HepG2 (cell line): ENCODE measurements around the gene CCM2L. TPM values are rescaled to one million over a fixed set of nuclear protein-coding genes. Genes with fewer than 3 reads are reported as not detected.

Source experiments
- ATAC-seq: fragments of 200-7000 bp; cut with Tn5 transposase; 3 replicates; pipeline ENCODE4 v1.9.1; 2020; ENCODE audit warnings: mild to moderate bottlenecking, moderate library complexity
- BruUV-seq: library from RNA; stranded (reverse); fragments of 400-500 nt; replicated peaks from 2 replicates; lab custom pipeline; 2021; lab: Mats Ljungman, UMichigan
- CTCF ChIA-PET: fragments of 300-600 bp; formaldehyde crosslinking; extraction: SDS; loops from one replicate; lab custom pipeline; 2021; ENCODE audit warnings: low total read pairs, inconsistent platforms, low intra/inter-chr PET ratio; lab: Yijun Ruan, JAX
- POLR2A ChIA-PET: fragments of 350-600 bp; sonication (Branson Sonifier 250); formaldehyde crosslinking; loops from one replicate; lab custom pipeline; 2020; ENCODE audit warnings: antibody characterized with exemption, inconsistent platforms; lab: Yijun Ruan, JAX
- DNase-seq: peaks from one replicate; pipeline ENCODE4 v3.0.0-alpha.2; 2015; ENCODE audit warnings: low spot score
- FAIRE-seq: peaks from 3 replicates; lab custom pipeline; 2011; peaks lifted over from hg19 to GRCh38; lab: Jason Lieb, UNC
- H2AFZ ChIP-seq: one replicate; pipeline ENCODE4 v1.6.1; 2011; ENCODE audit warnings: low read length, inconsistent platforms
- H3K27ac ChIP-seq: fragments of 300-600 bp; 3 replicates; pipeline ENCODE4 v1.8.0; 2011; ENCODE audit warnings: mixed run types, mild to moderate bottlenecking, mixed read lengths, low read length, inconsistent platforms; ENCODE audit not compliant: insufficient read depth; ENCODE audit errors: extremely low read length
- H3K27me3 ChIP-seq, 2 experiments: fragments of 200-600 bp in 1 of 2; 2 replicates in 1 of 2; 3 replicates in 1 of 2; pipeline versions ENCODE4 v1.6.0 to v1.8.0; 2011; ENCODE audit warnings: low read length in 2 of 2, mild to moderate bottlenecking in 2 of 2, moderate library complexity in 2 of 2, inconsistent platforms in 1 of 2; ENCODE audit not compliant: insufficient read depth in 2 of 2, control insufficient read depth in 1 of 2
- H3K36me3 ChIP-seq, 2 experiments: fragments of 200-600 bp in 1 of 2; replicated peaks in 1 of 2; 2 replicates in 1 of 2; 3 replicates in 1 of 2; pipeline versions ENCODE4 v1.5.1 to v1.8.0; 2011; ENCODE audit warnings: low read length in 2 of 2, inconsistent platforms in 1 of 2; ENCODE audit not compliant: insufficient read depth in 2 of 2, control insufficient read depth in 1 of 2
- H3K4me1 ChIP-seq: 2 replicates; pipeline ENCODE4 v1.5.1; 2012; ENCODE audit warnings: low read length, inconsistent platforms; ENCODE audit not compliant: insufficient read depth
- H3K4me2 ChIP-seq: 2 replicates; pipeline ENCODE4 v1.6.0; 2011; ENCODE audit warnings: low read depth, low read length, inconsistent platforms
- H3K4me3 ChIP-seq, 3 experiments: fragments of 200-600 bp in 1 of 3; sonication (generic), shearing (Covaris generic) in 1 of 3; replicated peaks in 1 of 3; 2 replicates each; pipeline ENCODE4 v1.5.1; 2011 to 2016; ENCODE audit warnings: low read length in 3 of 3, inconsistent platforms in 2 of 3, low read depth in 2 of 3, mild to moderate bottlenecking in 2 of 3, control low read depth in 1 of 3, mixed read lengths in 1 of 3; ENCODE audit not compliant: insufficient read depth in 1 of 3
- H3K79me2 ChIP-seq: one replicate; pipeline ENCODE4 v1.6.1; 2011; ENCODE audit warnings: low read length, inconsistent platforms; ENCODE audit not compliant: insufficient read depth
- H3K9ac ChIP-seq: 2 replicates; pipeline ENCODE4 v1.6.0; 2011; ENCODE audit warnings: mild to moderate bottlenecking, low read depth, low read length, inconsistent platforms; ENCODE audit not compliant: insufficient read depth
- H3K9me3 ChIP-seq: 2 replicates; pipeline ENCODE4 v1.5.1; 2012; ENCODE audit warnings: mild to moderate bottlenecking, low read length
- H4K20me1 ChIP-seq: 2 replicates; pipeline ENCODE4 v1.6.0; 2011; ENCODE audit warnings: inconsistent platforms, mild to moderate bottlenecking, low read length, moderate library complexity; ENCODE audit not compliant: insufficient read depth
- ASH2L ChIP-seq: fragments of 300-600, 200-600 bp; sonication (generic); IDR thresholded peaks from 2 replicates; pipeline ENCODE4 v1.7.0; 2017; ENCODE audit warnings: low read depth, mild to moderate bottlenecking, moderate library complexity, mixed read lengths, low read length; ENCODE audit not compliant: insufficient read length
- CEBPB ChIP-seq: IDR thresholded peaks from 2 replicates; pipeline ENCODE4 v1.6.1; 2011; ENCODE audit warnings: low read depth, low read length, improper control_type of control experiment, borderline replicate concordance
- GRHL1 ChIP-seq: sonication (generic); formaldehyde crosslinking; conservative IDR thresholded peaks from 2 replicates; pipeline ENCODE4 v1.8.0; 2022; ENCODE audit warnings: missing genetic modification reagents
- HNF1B ChIP-seq: sonication (generic); formaldehyde crosslinking; IDR thresholded peaks from 2 replicates; pipeline ENCODE4 v1.5.1; 2020; ENCODE audit warnings: mild to moderate bottlenecking, moderate library complexity, missing genetic modification reagents
- NFKB2 ChIP-seq: sonication (generic); formaldehyde crosslinking; IDR thresholded peaks from 2 replicates; pipeline ENCODE4 v1.4.0; 2020; ENCODE audit warnings: missing genetic modification reagents, borderline replicate concordance
- NR2F6 ChIP-seq, 2 experiments: IDR thresholded peaks; 2 replicates each; pipeline ENCODE4 v1.6.1; 2016; ENCODE audit warnings: antibody characterized with exemption in 1 of 2, mild to moderate bottlenecking in 1 of 2
- REPIN1 ChIP-seq: sonication (generic); formaldehyde crosslinking; IDR thresholded peaks from 2 replicates; pipeline ENCODE4 v1.8.0; 2022; ENCODE audit warnings: missing genetic modification reagents, low read depth, mild to moderate bottlenecking, borderline replicate concordance
- TARDBP ChIP-seq: sonication (generic); formaldehyde crosslinking; IDR thresholded peaks from 2 replicates; pipeline ENCODE4 v1.8.0; 2022; ENCODE audit warnings: mild to moderate bottlenecking, missing genetic modification reagents
- THAP9 ChIP-seq: sonication (generic); formaldehyde crosslinking; IDR thresholded peaks from 2 replicates; pipeline ENCODE4; 2020; ENCODE audit warnings: missing genetic modification reagents, mild to moderate bottlenecking, borderline replicate concordance
- ZNF101 ChIP-seq: sonication (generic); formaldehyde crosslinking; IDR thresholded peaks from 2 replicates; pipeline ENCODE4 v1.4.0; 2020; ENCODE audit warnings: mild to moderate bottlenecking, low read depth, missing genetic modification reagents, borderline replicate concordance
- ZNF414 ChIP-seq: sonication (generic); formaldehyde crosslinking; IDR thresholded peaks from 2 replicates; pipeline ENCODE4 v1.5.0; 2020; ENCODE audit warnings: missing genetic modification reagents
- ZNF629 ChIP-seq: sonication (generic); formaldehyde crosslinking; conservative IDR thresholded peaks from 2 replicates; pipeline ENCODE4 v1.5.0; 2020; ENCODE audit warnings: missing genetic modification reagents
- WGBS: methylation state at CpG from one replicate; pipeline ENCODE4 v1.1.6; 2017; ENCODE audit warnings: low lambda C conversion rate; 5-methylcytosine and 5-hydroxymethylcytosine counted together
- in situ Hi-C: cut with HindIII; loops from 2 replicates; pipeline ENCODE4 v1.10.0; 2017; ENCODE audit warnings: low pct_unique_long_range_greater_than_20kb; ENCODE audit not compliant: extremely low pct_ligation_motif_present
- intact Hi-C: fragments of 100-400 bp; cut with micrococcal nuclease; formaldehyde crosslinking; loops from one replicate; pipeline ENCODE4 v1.10.0; 2022; ENCODE audit not compliant: unreplicated experiment
- polyA plus RNA-seq, 8 experiments: library from polyadenylated mRNA; depleted of rRNA in 3 of 8; stranded (reverse) in 7 of 8; unstranded in 1 of 8; fragments of >200 nt; fragmentation: Illumina TruSeq in 4 of 8; extraction: Trizol in 4 of 8; gene quantifications; 2 replicates each; pipeline versions ENCODE4 v1.2.1 to v1.2.3, GENCODE V29; 2011 to 2016; ENCODE audit warnings: low read depth in 4 of 8, missing spikeins in 1 of 8, mixed read lengths in 1 of 8; ENCODE audit not compliant: insufficient read depth in 1 of 8
- total RNA-seq, 5 experiments: library from RNA; depleted of rRNA; stranded (reverse); fragments of >200 nt; fragmentation: Illumina TruSeq; extraction: Trizol; gene quantifications; 2 replicates each; pipeline ENCODE4 v1.2.3, GENCODE V29; 2016; ENCODE audit warnings: low read depth in 1 of 5

Gene CCM2L
- total and polyA plus RNA-seq, 2 of the 13 experiments (the other 11 are each of a cell fraction or from before 2014, with no cell fraction given), result 0.15 TPM; not detected in 1

GRCh38 chr20:31987744-31988143 is 22.5 kb upstream of the CCM2L start (continued):
- no peak for TF ChIP-seq HNF1B (CRISPR knock-in tag)
- no peak for TF ChIP-seq NFKB2
- TF ChIP-seq NR2F6 (IDR thresholded peaks at IDR 0.05), result no peak
- TF ChIP-seq NR2F6 (CRISPR knock-in tag; IDR thresholded peaks at IDR 0.05), result peak; percentile 34; the same call in 1 of the 2 replicates
- TF ChIP-seq TARDBP (CRISPR knock-in tag), result no peak
- TF ChIP-seq ZNF101, result no peak
- no peak for TF ChIP-seq REPIN1 (CRISPR knock-in tag)

GRCh38 chr20:31988430-31989015 is 21.7 kb upstream of the CCM2L start:
- in situ Hi-C loops (no loop called here), intact Hi-C loops (no loop called here)
- Histone ChIP-seq H3K79me2 (no peaks in the 10 kb centered on the region), H3K36me3 (no peaks in the 10 kb centered on the region), H3K27me3 (peaks cover 0 to 22% of the 10 kb centered on the region in 2 experiments; a peak in 3 of 5 replicates), H2AFZ (no peak overlapping the region), H4K20me1 (no peaks in the 10 kb centered on the region), H3K9ac (no peak overlapping the region), H3K4me1 (no peaks in the 10 kb centered on the region), H3K4me3 (no peak overlapping the region), H3K9me3 (no peaks in the 10 kb centered on the region), H3K27ac (no peak overlapping the region), H3K4me2 (no peak overlapping the region)
- no TSS peak for BruUV-seq
- ATAC-seq (no peak; the same call in 2 of the 3 replicates), FAIRE-seq (no peak), DNase-seq (no peak)
- ChIA-PET CTCF (no interaction called here), POLR2A (no interaction called here)
- WGBS, result 10% methylated on average over 5 of the region's 5 CpGs
- TF ChIP-seq GRHL1 (CRISPR knock-in tag), result no peak
- no peak for TF ChIP-seq ASH2L
- TF ChIP-seq ZNF629 (CRISPR knock-in tag), result peak; percentile 65
- TF ChIP-seq THAP9 (CRISPR knock-in tag), result no peak
- TF ChIP-seq ZNF414, result no peak
- no peak for TF ChIP-seq CEBPB
